LHCN-M2 (cell line): ENCODE measurements around the gene LMCD1. TPM values are rescaled to one million over a fixed set of nuclear protein-coding genes. Genes with fewer than 3 reads are reported as not detected.

ENCODE experiments used
- DNase-seq: peaks from one replicate; pipeline ENCODE4 v3.0.0-alpha.2; 2012; ENCODE audit warnings: low read depth
- total RNA-seq: library from RNA; depleted of rRNA; stranded (reverse); fragments of >200 nt; gene quantifications from 2 replicates; pipeline ENCODE4 v1.2.3, GENCODE V29; 2014; rRNA removed

The LMCD1 gene
- total RNA-seq, 1 experiment from 2014 or later: 30.3 TPM

GRCh38 chr3:8617921-8618320, 116.3 kb downstream of the LMCD1 start:
- DNase-seq: no peak

DNA sequence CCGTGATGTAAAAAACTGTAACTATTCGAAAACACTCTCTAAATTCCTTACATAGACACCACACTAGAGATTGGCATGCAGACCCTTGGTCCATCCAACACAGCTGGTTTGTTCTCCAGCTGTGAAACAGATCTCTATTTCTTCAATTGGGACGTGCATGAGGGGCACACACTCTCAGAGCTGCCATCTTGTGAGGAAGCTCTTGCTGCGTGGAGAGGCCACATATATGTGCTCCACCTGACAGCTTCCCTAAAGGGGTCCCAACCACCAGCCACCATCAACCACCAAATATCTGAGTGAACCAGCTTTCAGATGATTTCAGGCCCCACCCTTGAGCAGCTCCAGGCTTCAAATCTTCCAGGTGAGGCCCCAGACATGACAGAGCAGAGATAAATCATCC, 117.3 kb downstream of the LMCD1 start:
- no peak for DNase-seq

DNA sequence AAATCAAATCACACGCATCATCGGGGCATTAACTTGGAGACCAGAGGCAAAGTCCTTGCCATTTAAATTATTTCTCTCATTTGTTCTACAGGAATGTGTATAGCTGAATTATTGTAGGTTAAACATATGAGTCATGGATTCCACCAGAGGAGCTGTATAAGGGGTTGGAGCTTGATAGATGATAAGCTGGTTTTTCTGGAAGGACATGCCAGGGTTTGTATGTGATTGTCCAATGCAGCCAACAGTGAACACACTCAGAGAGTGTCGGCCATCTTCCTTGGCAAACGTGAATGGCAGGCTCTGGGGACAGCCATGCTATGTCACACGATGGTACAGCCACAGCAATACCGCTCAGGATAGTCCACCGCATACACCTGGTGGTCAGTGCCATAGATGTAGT, 117.9 kb downstream of the LMCD1 start:
- no peak for DNase-seq

DNA sequence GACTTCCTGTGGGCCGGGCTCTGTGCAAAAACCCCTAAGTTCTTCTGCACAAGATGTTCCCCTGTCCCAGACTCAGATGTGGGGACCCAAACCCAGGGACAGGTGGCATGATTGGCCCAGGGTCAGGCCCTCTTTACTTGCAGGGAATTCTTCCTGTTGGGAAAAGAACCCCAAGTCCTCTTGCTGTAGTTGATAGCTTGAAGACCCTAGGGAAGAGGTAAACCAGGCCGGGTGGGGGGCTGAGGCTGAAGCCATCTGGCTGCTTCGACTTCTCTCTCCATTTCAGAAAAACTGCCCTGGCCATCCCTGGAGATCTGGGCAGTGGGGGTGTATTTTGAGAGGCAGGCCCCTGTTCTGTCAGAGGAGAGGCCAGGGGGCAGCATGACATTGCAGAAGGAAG, 119.5 kb downstream of the LMCD1 start:
- DNase-seq: no peak

DNA sequence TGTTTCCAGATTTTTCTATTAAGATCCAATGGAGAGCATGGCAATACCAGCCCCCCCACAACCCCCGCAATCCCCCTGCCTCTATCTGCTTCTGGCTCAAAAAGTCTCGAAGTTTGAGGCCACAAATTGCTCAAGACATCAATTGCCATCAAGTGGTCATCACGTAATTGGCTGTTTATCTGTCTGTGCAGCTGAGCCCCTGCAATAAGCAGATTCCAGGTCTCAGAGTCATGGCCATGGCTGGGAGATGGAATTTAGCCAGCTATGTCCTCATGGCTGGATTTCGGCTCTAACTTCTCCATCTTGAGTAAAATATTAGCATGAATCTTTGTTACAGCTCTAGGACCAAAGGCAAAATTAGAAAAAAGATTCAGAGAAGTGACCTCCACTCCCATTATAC, 120.2 kb downstream of the LMCD1 start:
- DNase-seq: peak; percentile 66

DNA sequence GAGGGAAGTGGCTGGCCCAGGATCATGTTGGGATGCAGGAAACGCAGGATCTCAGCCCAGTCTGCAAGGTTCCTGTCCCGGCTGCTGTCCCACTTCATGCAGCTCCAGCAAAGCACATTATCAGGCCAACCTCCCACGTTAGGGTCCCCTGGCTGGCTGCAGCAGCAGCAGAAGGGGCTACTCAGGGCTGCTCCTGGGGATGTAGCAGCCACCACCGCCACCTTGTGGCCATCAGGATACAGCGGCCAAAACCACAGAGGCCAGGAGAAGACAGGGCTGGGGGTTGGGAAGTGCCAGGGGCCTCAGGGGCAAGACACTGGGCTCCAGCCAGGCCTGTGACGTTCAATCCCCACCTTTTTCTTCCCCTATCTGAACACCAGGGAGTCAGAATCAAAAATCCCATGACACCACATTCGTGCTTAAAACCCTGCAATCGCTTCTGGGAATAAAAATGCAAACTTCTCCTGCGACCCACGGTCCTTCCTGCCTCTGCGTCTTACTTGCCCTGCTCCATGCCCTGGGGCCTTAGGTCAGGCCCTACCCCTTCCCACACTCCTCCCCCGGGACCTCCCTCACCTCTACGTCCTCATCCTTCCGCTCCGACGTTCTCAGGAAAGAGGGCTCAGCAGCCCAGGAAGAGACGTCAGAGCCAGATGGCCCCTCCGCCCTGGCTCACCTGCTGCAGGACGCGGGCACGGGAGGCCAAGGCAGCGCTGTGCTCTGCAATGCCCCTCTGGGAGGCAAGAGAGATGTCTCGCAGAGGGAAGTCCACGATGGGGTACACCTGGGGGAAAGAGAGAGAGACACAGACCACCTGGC, 121.5 kb downstream of the LMCD1 start:
- DNase-seq: peak; percentile 46

DNA sequence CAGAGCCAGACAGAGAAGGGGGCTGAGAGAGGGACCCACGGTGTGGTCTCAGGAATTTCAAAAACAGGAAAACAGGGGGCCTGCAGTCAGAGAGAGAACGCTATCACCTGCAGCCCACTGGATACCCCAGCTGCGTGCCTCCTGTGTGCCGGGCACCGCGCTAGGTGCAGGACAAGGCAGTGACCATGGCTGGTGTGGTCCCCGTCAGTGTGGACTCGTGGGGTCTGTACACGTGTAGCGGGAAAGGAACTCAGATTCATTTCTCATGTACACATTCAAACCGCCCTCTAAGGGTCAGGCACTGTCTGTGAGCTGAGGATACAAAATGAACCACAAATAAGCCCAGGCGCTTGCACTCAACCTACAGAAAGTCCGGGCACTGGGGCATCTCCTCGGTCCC, 122.1 kb downstream of the LMCD1 start:
- DNase-seq: no peak

Other genes with a start within 250 kb of the LMCD1 start
- 0.11 TPM in 1 of 2 replicates, not detected in the other for gene SSUH2, start 143.0 kb downstream of the LMCD1 start, total RNA-seq
- 20.3 and 30.4 TPM in 2 replicates for gene CAV3, start 232.0 kb downstream of the LMCD1 start, total RNA-seq